Measurements from ENCODE around the gene C17orf114.

C17orf114 gene

DNA sequence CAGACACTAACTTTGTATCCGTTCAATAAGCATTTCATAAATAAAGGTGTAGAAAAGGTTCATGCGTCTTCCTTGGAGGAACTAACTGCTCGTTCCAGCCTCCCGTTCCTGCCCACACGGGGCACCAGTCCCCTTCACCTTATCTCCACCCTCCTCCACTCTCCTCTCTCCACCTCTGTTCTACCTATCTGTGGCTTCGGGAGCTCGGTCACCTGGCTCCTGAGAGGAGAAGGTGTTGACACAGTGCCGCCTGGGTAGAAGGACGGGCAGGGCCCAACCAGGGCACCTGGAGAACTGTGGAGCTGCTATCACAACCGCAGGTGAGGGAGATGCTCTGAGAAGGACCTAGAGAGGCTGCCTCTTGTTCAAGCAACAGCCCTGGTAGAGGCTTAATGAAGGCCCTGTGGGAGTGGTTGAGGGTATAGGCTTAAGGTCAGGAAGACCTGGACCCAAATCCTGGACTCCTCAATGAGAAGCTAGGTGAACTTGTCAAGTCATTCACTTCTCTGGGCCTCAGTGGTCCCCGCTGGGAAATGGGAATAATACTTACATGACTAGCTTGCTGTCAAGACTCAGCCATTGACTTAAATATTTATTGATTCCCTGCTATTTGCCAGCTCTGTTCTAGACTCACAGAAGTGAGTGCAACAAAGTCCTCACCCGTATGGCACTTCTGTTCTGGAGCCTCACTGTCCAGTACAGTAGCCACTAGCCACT, 21.4 kb upstream of the C17orf114 start:
- DNase-seq: no peak

DNA sequence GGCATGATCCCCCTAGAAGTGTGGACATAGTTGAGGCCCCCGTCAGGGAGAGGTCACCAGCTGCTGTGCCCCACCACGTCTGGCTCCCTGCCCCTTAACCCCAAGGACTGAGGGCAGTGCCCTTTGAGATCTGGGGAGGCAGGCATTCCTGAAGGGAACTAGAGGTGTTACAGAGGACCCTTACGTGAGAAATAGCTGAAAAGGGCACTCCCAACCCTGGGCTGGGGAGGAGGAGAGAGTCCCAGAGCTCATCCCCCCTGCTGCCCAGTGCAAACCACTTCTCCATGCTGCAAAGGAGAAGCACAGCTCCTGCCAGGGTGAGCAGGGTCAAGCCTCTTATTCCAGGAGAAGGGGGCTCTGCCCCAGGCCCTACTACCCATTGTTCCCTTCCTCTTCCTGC, 20.7 kb upstream of the C17orf114 start:
- no peak for DNase-seq

DNA sequence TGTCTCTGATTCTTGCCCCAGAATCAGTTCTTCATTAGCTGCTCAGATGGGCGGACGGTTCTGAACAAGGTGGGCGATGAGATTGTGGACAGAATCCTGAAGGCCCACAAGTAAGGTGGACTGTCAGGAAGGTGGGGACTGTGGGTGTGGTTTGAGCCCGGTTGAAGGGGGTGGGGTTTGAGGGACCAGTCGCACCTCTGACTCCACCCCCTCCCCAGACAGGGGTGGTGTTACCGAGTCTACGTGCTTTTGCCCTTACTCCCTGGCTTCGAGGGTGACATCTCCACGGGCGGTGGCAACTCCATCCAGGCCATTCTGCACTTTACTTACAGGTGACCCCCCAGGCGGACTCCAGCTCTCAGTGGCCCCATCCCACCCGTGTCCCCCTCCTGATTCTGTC, 16.1 kb upstream of the C17orf114 start:
- DNase-seq: no peak

DNA sequence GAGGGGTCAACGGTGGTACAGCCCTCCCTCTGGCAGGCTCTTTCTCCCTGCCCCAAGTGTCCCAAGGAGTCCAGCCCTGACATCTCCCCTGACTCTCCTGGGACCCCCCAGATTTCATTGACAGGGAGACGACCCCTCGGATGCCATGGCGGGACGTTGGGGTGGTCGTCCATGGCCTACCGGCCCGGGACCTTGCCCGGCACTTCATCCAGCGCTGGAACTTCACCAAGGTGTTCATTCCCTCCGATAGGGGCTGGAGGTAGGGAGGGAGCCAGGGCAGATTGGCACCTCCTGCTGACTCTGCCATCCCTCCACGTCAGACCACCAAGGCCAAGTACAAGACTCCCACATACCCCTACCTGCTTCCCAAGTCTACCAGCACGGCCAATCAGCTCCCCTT, 14.7 kb upstream of the C17orf114 start:
- DNase-seq: no peak

DNA sequence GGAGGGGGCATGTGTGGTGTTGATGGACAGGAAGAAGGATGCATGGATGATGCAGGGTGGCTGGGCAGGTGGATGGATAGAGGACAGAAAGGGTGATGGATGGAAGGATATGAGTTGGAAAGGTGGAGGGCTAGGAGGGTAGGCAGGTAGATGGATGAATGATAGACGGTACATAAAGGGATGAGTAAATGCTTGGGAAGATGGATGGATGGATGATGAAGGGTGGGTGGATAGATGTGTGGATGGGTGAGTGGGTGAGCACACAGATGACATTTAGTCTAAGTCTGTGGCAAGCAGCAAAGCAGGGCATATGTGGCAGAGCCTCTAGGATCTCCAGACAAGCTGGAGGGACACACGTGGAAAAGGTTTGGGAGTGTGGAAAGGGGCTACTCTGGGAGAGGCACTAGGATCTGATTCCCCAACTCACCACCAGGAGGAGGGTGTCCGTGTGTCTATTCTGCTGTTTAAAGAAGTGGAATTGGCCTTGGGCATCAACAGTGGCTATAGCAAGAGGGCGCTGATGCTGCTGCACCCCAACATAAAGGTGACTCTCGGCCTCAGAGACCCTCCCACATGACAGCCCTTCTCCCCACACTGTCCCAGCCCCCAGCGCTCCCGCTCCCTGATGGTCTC, 13.0 kb upstream of the C17orf114 start:
- no peak for DNase-seq

DNA sequence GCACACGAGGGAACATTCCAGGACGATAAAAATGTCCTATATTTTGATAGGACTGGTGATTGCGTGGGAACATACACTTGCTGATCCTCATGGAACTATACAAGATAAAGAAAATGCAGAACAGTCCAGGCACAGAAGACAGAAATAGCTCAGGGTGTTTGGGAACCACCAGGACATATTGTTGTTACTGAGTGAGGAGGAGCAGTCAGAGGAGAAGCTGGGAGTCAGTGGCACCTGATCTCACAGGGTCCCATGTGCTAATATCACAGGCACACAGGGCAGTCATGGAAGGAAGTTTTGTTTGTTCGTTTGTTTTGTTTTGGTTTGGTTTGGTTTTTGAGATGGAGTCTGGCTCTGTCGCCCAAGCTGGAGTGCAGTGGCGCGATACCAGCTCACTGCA, 10.6 kb upstream of the C17orf114 start:
- no peak for DNase-seq

DNA sequence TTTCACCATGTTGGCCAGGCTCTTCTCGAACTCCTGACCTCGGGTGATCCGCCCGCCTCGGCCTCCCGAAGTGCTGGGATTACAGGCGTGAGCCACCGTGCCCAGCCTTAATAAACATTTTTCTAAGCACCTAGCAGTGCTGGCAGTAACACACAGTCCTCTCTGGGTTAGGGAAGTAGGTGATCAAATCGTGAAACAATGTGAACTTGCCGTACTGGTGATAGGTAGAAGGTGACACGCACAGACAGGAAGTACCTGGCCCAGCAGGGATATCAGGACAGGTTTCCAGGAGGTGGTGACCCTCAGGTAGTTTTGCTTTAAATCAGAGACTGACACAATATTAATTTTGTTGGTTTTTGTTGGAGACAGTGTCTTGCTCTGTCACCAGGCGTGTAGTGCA, 9.3 kb upstream of the C17orf114 start:
- no peak for DNase-seq

DNA sequence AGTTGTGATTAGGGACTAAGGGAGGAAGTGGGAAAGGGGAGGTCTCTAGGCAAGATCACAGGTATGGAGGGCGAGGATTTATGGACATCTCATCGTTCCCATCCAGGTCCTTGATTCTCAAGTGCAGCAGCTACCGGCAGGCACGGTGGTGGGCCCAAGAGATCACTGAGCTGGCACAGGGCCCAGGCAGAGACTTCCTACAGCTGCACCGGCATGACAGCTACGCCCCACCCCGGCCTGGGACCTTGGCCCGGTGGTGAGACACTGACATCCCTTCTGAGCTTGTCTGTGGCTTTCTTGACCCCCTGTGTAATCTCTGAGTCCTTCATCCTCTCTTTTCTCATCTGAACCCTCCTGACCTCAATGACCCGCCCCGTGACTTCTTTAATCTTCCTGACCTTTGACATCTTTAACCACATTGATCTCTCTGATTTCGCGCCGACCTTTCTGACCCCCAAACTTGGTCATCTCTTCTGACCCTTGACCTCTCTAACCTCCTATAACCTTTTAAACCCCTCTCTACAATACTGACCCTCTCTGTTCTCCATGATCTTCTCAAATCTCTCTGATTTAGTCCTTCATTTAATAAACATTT, 8.7 kb upstream of the C17orf114 start:
- no peak for DNase-seq

DNA sequence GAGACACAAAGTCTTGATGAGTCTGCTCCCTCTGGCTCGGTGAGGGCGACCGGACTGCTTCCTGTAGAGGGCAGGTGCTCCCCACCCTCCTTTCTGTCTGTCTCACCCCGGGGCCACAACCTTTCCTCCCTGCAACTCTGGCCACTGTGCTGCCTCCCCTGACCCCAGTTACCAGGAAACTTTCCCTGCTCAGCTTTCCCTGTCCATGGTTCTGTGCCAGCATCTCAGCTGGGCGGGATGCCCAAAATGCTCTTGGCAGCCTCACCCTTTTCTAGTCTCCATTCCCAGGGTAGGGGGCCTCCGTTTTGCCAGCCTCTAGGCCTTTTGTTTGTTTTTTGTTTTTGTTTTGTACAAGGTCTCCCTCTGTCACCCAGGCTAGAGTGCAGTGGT, 6.2 kb upstream of the C17orf114 start:
- no peak for DNase-seq

DNA sequence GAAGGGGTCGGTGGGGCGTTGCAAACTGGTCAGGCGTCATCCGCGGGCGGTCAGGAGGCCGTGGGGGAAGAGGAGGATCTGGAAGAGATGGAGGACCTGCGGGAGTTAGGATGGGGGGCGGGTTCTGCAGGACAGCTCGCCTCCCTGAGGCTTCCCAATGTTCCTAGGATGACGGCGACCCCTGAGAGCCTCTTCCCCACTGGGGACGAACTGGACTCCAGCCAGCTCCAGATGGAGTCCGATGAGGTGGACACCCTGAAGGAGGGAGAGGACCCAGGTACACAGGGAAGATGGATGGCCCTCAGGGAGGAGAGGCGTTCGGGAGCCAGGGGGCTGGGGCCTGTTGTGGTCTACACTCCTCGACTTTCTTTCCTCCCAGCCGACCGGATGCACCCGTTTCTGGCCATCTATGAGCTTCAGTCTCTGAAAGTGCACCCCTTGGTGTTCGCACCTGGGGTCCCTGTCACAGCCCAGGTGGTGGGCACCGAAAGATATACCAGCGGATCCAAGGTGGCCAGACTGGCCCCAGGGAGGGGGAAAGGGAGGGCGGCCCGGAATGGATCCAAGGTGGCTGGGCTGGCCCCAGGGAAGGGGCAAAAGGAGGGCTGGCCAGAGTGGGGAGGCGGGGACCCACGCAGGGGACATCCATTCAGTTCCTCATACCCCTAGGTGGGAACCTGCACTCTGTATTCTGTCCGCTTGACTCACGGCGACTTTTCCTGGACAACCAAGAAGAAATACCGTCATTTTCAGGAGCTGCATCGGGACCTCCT, 5.7 kb upstream of the C17orf114 start:
- no peak for DNase-seq

DNA sequence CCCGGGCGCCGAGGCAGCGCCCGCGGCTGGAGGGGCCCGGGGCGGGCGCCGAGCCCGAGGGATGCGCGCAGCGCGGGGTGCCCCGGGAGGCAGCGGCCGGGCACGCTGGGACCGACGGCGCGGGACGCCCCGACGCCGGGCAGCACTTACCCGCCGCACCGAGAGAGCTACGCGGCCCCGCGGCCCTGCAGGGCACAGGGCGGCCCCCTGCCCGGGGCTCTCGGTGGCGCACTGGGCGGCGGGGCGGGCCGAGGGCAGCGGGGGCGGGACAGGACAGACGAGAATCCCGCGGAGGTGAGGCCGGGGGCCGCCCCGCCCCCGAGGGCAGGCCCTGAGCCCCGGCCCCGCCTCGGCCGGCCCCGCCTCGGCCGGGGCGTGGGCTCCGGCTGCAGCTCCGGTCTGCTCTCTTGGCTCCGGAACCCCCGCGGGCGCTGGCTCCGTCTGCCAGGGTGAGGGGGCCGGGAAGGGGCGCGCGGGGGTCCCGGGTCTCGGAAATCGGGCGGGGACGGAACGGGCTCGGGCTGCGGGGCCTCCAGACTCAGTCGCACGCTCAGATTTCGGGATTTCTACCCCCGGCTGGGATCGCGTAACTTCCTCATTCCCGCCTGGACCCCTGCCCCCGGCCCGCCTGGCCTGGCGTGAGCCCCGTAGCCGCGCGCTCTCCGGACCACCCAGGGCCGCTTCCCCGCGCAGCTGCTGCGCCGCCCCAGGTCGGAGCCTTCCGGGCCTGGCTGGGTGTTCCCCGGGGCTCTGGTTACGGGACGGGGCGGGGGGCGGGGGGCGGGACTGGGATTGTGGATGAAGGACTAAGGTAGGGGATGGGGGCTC, 4.9 kb upstream of the C17orf114 start, which contains the start of gene PLD2:
Gene PLD2 (plus strand): TSS at position 376 of the 828 bp plus-strand sequence. CDS start 621 bp downstream, outside the sequence.
- DNase-seq: peak; percentile 76

DNA sequence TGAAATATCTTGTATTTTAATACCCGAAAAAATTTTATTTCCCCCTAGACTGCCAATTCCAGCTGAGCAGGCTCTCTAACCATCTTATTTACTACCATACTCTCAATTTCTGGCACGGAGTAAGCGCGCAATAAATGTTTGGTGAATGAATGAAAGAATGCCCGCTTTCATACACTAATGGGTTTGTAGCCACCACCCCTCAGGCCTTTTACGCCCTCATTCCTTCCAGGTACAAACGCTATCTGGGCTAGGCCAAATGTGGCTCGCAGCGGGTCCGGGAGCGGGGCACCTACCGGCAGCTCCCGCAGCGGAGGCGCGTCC, 4.3 kb upstream of the C17orf114 start:
- no peak for DNase-seq

DNA sequence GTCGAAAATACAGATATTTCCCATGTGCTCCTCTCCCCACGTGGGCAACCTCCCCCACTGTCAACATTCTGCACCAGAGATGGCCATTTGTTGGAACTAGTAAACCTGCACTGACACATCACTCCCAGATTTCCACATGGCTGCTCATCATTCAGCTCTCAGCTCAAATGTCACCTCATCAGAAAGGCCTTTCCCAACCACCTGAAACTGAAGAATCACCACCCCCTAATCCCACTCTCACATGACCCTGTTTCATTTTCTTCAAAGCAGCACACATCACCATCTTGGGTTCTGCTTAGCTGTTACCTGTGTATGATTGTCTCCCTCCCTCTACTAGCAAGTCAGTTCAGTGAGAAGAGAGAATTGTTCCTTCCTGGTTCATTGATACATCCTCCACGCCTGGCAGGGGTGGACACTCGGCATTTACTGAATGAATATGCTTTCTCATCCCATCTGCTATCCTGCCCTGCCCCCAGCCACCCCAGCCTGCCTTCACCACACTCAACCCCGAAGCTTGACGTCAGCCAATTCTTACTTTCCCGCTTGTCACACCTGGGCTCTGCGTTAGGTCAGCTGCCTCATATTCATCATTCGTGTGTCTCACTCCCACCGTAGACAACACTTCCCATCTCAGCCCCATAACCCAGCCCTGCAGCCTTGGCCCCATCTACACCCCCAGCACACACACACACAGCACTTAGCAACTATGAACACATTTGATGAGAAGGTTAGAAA, 1.5 kb downstream of the C17orf114 start:
- DNase-seq: no peak

DNA sequence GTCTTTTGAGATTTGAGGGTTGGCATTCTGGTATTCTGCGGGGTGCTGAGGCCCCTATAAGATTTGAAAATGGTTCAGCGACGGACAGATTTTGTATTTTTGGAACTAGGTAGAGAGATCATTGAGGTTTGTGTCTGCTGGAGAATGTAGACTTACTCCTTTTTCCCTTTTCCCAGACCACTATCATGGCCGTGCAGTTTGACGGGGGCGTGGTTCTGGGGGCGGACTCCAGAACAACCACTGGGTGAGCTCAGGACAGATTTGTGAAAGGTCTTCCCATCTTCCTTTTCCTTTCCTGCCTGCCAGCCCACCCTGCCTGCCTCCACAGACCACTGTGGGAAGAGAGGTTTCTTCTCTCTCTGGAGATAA, 5.6 kb downstream of the C17orf114 start:
- DNase-seq: no peak

DNA sequence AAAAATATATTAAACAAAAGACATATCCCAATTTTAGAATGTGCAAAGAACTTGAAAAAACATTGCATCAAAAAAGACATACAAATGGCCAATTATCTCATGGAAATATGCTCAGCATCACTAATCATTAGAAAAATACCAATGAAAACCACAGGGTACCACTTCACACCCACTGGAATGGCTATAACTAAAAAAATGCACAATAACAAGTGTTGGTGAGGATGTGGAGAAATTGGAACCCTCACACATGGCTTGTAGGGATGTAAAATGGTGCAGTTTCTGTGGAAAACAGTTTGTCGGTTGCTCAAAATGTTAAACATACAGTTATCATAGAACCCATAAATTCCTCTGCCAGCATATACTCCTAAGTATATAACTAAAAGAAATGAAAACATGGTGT, 7.0 kb downstream of the C17orf114 start:
- no peak for DNase-seq

DNA sequence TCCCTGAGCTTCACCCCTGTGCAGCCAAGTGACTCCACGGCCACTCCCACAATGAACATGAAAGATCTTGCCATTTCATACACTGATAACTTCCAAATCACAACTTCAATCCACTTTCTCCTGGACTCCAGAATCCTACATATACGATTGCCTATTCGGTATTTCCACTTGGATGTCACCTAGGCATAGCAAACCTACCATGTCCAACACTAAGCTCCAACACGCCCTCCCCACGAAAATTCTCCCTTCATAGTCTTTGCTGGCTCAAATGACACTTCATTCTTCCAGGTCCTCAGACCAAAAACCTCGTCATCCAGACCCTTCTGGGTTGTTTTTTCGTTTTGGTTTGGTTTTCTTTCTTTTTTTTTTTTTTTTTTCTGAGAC, 11.4 kb downstream of the C17orf114 start:
- no peak for DNase-seq

DNA sequence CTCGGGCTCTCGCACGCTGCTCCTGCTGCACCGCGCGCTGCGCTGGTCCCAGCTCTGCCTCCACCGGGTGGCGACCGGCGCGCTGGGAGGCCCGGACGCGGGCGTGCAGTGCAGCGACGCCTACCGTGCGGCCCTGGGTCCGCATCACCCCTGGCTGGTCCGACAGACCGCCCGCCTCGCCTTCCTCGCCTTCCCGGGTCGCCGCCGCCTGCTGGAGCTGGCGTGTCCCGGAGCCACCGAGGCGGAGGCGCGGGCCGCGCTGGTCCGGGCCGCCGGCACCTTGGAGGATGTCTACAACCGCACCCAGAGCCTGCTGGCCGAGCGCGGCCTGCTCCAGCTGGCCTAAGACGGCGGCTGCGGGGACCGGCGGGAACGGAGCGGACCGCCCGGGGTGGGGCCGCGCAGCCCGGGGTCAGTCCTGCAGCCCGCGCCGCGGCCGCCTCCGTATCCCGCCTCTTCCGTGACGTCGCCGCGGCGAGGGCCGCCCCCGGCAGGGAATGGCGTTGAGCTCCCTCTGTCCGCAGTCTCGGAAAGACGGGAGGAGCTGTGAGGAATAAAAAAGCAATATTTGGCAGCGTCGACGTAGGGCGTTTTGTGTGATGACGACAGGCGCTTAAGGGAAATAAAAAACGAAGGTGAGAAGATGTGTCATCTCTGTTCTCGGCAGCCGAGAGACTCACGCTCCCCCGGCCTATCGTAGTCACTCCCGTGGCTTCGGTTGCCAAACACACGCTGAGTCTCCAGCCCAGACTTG, 12.0 kb downstream of the C17orf114 start:
- peak; percentile 91 for DNase-seq

DNA sequence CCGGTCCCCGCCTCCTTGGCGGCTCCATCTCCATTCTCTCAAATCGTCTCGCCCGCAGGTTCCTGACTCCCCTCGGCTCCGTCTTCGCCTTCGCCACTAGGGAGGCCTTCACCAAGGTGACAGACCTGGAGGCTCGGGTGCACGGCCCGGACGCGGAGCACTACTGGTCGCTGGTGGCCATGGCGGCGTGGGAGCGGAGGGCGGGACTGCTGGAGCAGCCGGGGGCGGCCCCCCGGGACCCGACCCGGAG, 12.5 kb downstream of the C17orf114 start:
- DNase-seq: no peak

DNA sequence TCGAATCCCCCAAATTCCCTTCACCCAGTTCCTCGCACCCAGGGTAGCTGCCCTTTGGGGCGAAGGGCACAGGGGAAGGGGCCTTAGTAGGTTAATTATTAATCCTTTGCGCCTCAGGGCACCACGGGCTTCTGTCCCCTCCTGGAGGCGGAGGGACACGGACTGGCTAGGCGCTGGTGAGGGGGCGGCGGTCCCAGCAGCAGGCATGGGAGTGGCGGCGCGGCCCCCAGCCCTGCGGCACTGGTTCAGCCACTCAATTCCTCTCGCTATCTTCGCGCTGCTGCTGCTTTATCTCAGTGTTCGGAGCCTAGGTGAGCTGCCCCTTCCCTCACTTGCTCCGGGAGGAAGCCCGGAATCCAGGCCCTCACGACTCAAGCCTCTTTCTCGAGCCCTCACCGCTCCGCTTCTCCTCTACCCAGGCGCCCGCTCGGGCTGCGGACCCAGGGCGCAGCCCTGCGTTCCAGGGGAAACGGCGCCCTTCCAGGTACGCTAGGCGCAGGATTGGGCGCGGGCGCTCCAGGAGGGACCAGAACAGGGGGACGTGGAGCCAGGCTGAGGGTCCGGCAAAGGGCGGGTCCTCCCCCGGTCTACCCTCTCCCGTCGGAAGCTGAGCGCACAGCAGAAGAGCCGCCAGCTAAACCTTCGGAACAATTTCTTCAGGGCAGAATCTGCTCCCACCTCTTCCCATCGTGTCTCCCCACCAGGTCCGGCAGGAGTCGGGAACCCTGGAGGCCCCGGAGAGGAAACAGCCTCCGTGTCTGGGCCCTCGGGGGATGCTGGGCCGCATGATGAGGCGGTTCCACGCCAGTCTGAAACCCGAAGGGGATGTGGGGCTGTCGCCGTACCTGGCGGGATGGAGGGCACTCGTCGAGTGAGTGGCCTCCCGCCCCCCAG, 13.1 kb downstream of the C17orf114 start, which contains the start of gene GLTPD2:
Gene GLTPD2 (plus strand): TSS at position 158 of the 894 bp plus-strand sequence. CDS start 48 bp downstream, at position 206.
- DNase-seq: no peak
